ENCODE measurements around the gene KAZN.

Gene KAZN

GRCh38 chr1:14934867-14935266, 336.4 kb downstream of the KAZN start:
- no peak for DNase-seq (ENCODE audit: extremely low read depth, low read depth)
- no peak for TF ChIP-seq CTCF (IDR thresholded peaks at IDR 0.05; ENCODE audit: low read depth, low read length)

- TF ChIP-seq CTCF (IDR thresholded peaks at IDR 0.05; ENCODE audit: low read depth, low read length): no peak
- DNase-seq (ENCODE audit: extremely low read depth, low read depth): no peak
Observed at GRCh38 chr1:14936815-14937214, 338.3 kb downstream of the KAZN start.

GRCh38 chr1:14937288-14937949, 338.9 kb downstream of the KAZN start:
- no peak for TF ChIP-seq CTCF (IDR thresholded peaks at IDR 0.05; ENCODE audit: low read depth, low read length)
- DNase-seq (ENCODE audit: extremely low read depth, low read depth): no peak

GRCh38 chr1:14939527-14940284, 341.2 kb downstream of the KAZN start:
- TF ChIP-seq CTCF (IDR thresholded peaks at IDR 0.05; ENCODE audit: low read depth, low read length): no peak
- no peak for DNase-seq (ENCODE audit: extremely low read depth, low read depth)

- TF ChIP-seq CTCF (IDR thresholded peaks at IDR 0.05; ENCODE audit: low read depth, low read length): no peak
- DNase-seq (ENCODE audit: extremely low read depth, low read depth): no peak
Observed at GRCh38 chr1:14940285-14940870, 341.9 kb downstream of the KAZN start.

GRCh38 chr1:14941864-14942263, 343.4 kb downstream of the KAZN start:
- TF ChIP-seq CTCF (IDR thresholded peaks at IDR 0.05; ENCODE audit: low read depth, low read length): no peak

GRCh38 chr1:14944471-14944985, 346.0 kb downstream of the KAZN start:
- DNase-seq (ENCODE audit: extremely low read depth, low read depth): no peak
- no peak for TF ChIP-seq CTCF (IDR thresholded peaks at IDR 0.05; ENCODE audit: low read depth, low read length)

More at GRCh38 chr1:14941864-14942263, 343.4 kb downstream of the KAZN start:
- DNase-seq (ENCODE audit: extremely low read depth, low read depth): peak; percentile 78
